HUES6 (cell line): ENCODE results near the gene RBM15.

ENCODE experiments used
- H3K27ac ChIP-seq: 2 replicates; pipeline ENCODE4 v1.7.0; 2013; ENCODE audit warnings: low read depth, mild to moderate bottlenecking, low read length, inconsistent platforms
- H3K27me3 ChIP-seq: 2 replicates; pipeline ENCODE4 v1.6.1; 2013; ENCODE audit warnings: low read length; ENCODE audit not compliant: control insufficient read depth, insufficient read depth
- H3K36me3 ChIP-seq: 2 replicates; pipeline ENCODE4 v1.6.1; 2013; ENCODE audit warnings: low read length; ENCODE audit not compliant: control insufficient read depth, insufficient read depth
- H3K4me1 ChIP-seq: 2 replicates; pipeline ENCODE4 v1.6.1; 2013; ENCODE audit warnings: low read length; ENCODE audit not compliant: control insufficient read depth, insufficient read depth
- H3K4me3 ChIP-seq: 2 replicates; pipeline ENCODE4 v1.5.1; 2013; ENCODE audit warnings: low read depth, low read length
- H3K9ac ChIP-seq: one replicate; pipeline ENCODE4 v1.6.1; 2013; ENCODE audit warnings: mild to moderate bottlenecking, low read length
- H3K9me3 ChIP-seq: 2 replicates; pipeline ENCODE4 v1.6.1; 2013; ENCODE audit warnings: low read depth, low read length; ENCODE audit not compliant: control insufficient read depth, insufficient read depth

Gene RBM15

GRCh38 chr1:110356379-110356778 is 17.2 kb downstream of the RBM15 start:
- Histone ChIP-seq H3K9ac (no peak overlapping the region), H3K4me3 (no peak overlapping the region), H3K36me3 (peaks cover 40% of the 10 kb centered on the region), H3K27ac (no peak overlapping the region), H3K4me1 (no peaks in the 10 kb centered on the region), H3K9me3 (no peaks in the 10 kb centered on the region), H3K27me3 (no peaks in the 10 kb centered on the region)

- Histone ChIP-seq H3K27me3 (no peaks in the 10 kb centered on the region), H3K4me1 (no peaks in the 10 kb centered on the region), H3K9me3 (no peaks in the 10 kb centered on the region), H3K9ac (no peak overlapping the region), H3K36me3 (peaks cover 50% of the 10 kb centered on the region), H3K4me3 (no peak overlapping the region), H3K27ac (no peak overlapping the region)
Observed at GRCh38 chr1:110360431-110360830, 21.3 kb downstream of the RBM15 start.

- Histone ChIP-seq H3K36me3 (peaks cover 49% of the 10 kb centered on the region), H3K4me1 (no peaks in the 10 kb centered on the region), H3K4me3 (no peak overlapping the region), H3K9me3 (no peaks in the 10 kb centered on the region), H3K9ac (no peak overlapping the region), H3K27ac (no peak overlapping the region), H3K27me3 (no peaks in the 10 kb centered on the region)
Observed at GRCh38 chr1:110361856-110362255, 22.7 kb downstream of the RBM15 start.

GRCh38 chr1:110364221-110364620 is 25.0 kb downstream of the RBM15 start:
- no peaks in the 10 kb centered on the region for H3K9me3 ChIP-seq
- H3K4me3 ChIP-seq: no peak overlapping the region
- H3K9ac ChIP-seq: no peak overlapping the region
- H3K27me3 ChIP-seq: no peaks in the 10 kb centered on the region
- no peaks in the 10 kb centered on the region for H3K4me1 ChIP-seq
- peaks cover 50% of the 10 kb centered on the region for H3K36me3 ChIP-seq
- H3K27ac ChIP-seq: no peak overlapping the region

GRCh38 chr1:110370827-110371226 is 31.6 kb downstream of the RBM15 start:
- Histone ChIP-seq H3K27ac (no peak overlapping the region), H3K4me3 (no peak overlapping the region), H3K4me1 (no peaks in the 10 kb centered on the region), H3K9ac (no peak overlapping the region), H3K36me3 (peaks cover 69% of the 10 kb centered on the region), H3K9me3 (no peaks in the 10 kb centered on the region), H3K27me3 (no peaks in the 10 kb centered on the region)

- no peak overlapping the region for H3K4me3 ChIP-seq
- no peaks in the 10 kb centered on the region for H3K27me3 ChIP-seq
- no peak overlapping the region for H3K9ac ChIP-seq
- H3K27ac ChIP-seq: no peak overlapping the region
- H3K4me1 ChIP-seq: no peaks in the 10 kb centered on the region
- no peaks in the 10 kb centered on the region for H3K9me3 ChIP-seq
- H3K36me3 ChIP-seq: peaks cover 84% of the 10 kb centered on the region
Observed at GRCh38 chr1:110375490-110375889, 36.3 kb downstream of the RBM15 start.

GRCh38 chr1:110380672-110381283 is 41.6 kb downstream of the RBM15 start:
- Histone ChIP-seq H3K27ac (no peak overlapping the region), H3K9ac (no peak overlapping the region), H3K27me3 (no peaks in the 10 kb centered on the region), H3K4me3 (no peak overlapping the region), H3K4me1 (no peaks in the 10 kb centered on the region), H3K36me3 (peaks cover 44% of the 10 kb centered on the region), H3K9me3 (no peaks in the 10 kb centered on the region)

- Histone ChIP-seq H3K36me3 (peaks cover 21% of the 10 kb centered on the region), H3K9me3 (no peaks in the 10 kb centered on the region), H3K4me1 (no peaks in the 10 kb centered on the region), H3K4me3 (no peak overlapping the region), H3K27me3 (no peaks in the 10 kb centered on the region), H3K9ac (no peak overlapping the region), H3K27ac (no peak overlapping the region)
Observed at GRCh38 chr1:110383251-110383990, 44.2 kb downstream of the RBM15 start.

GRCh38 chr1:110384581-110385321 is 45.6 kb downstream of the RBM15 start:
- Histone ChIP-seq H3K9me3 (no peaks in the 10 kb centered on the region), H3K27ac (no peak overlapping the region), H3K9ac (no peak overlapping the region), H3K36me3 (peaks cover 11% of the 10 kb centered on the region), H3K27me3 (no peaks in the 10 kb centered on the region), H3K4me1 (peaks cover 2% of the 10 kb centered on the region; the same call in 1 of the 2 replicates), H3K4me3 (no peak overlapping the region)

GRCh38 chr1:110385369-110385768 is 46.2 kb downstream of the RBM15 start:
- Histone ChIP-seq H3K4me3 (no peak overlapping the region), H3K4me1 (peaks cover 6% of the 10 kb centered on the region), H3K36me3 (peaks cover 8% of the 10 kb centered on the region), H3K9ac (no peak overlapping the region), H3K27me3 (no peaks in the 10 kb centered on the region), H3K27ac (no peak overlapping the region), H3K9me3 (no peaks in the 10 kb centered on the region)
